Measurements from ENCODE around the gene POLR3A.

The POLR3A gene

GRCh38 chr10:77940225-77940624 lies 89.1 kb downstream of the POLR3A start:
- no peak for DNase-seq

- DNase-seq, result no peak
Measured at GRCh38 chr10:77939561-77940001, 89.7 kb downstream of the POLR3A start.

- DNase-seq, result no peak
Measured at GRCh38 chr10:77936697-77937567, 92.4 kb downstream of the POLR3A start.

GRCh38 chr10:77932016-77932715 lies 97.1 kb downstream of the POLR3A start:
- DNase-seq, result no peak

- DNase-seq, result no peak
Measured at GRCh38 chr10:77927402-77928246, 101.7 kb downstream of the POLR3A start.

GRCh38 chr10:77926566-77927401 lies 102.5 kb downstream of the POLR3A start, which contains the start of gene DLG5:
TSS of gene DLG5 (minus strand) at chr10:77926755. CDS start at chr10:77926520, 235 bp downstream.
- peak; percentile 13 for DNase-seq

GRCh38 chr10:77925795-77926565 lies 103.3 kb downstream of the POLR3A start:
- DNase-seq, result peak; percentile 4

GRCh38 chr10:77925410-77925794 lies 103.9 kb downstream of the POLR3A start:
- DNase-seq, result no peak

- no peak for DNase-seq
Measured at GRCh38 chr10:77922566-77923179, 106.6 kb downstream of the POLR3A start.

GRCh38 chr10:77922055-77922454 lies 107.3 kb downstream of the POLR3A start:
- no peak for DNase-seq

- no peak for DNase-seq
Measured at GRCh38 chr10:77921395-77921794, 107.9 kb downstream of the POLR3A start.

GRCh38 chr10:77920495-77920894 lies 108.8 kb downstream of the POLR3A start:
- no peak for DNase-seq

- no peak for DNase-seq
Measured at GRCh38 chr10:77919713-77920108, 109.6 kb downstream of the POLR3A start.
